Transverse colon (tissue), 3 donors: ENCODE data around the gene SF3A1.

ENCODE experiments used
- POLR2A ChIP-seq: fragments of 450-650 bp; IDR thresholded peaks from one replicate; pipeline ENCODE4 v1.6.1; 2016; ENCODE audit warnings: antibody characterized with exemption, mild to moderate bottlenecking, moderate library complexity
- TF ChIP-seq, protein P1 (sequence below), 5 experiments: fragments of 200-600 bp in 3 of 5; fragments of 450-650 bp in 2 of 5; sonication (generic) in 3 of 5; IDR thresholded peaks; 1 replicate in 2 of 5; 2 replicates in 3 of 5; pipeline ENCODE4 v1.5.1; 2016 to 2017; ENCODE audit warnings: antibody characterized with exemption in 5 of 5, inconsistent platforms in 3 of 5, mild to moderate bottlenecking in 2 of 5, moderate library complexity in 1 of 5

DNA sequence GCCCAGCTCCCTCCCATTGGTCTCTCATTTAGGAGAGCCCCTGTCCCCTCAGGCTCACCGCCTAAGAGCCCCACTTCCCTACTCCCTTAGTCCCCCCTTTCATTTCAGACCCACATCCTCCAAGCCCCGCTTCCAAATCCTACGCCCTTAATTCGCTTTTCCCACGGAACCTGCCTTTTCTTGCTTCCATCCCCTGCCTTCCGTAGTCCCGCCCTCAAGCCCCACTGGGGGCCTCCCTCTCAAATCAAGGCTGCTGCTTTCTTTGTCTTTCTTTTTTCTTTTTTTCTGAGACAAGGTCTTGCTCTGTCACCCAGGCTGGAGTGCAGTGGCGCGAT, 509 bp upstream of the SF3A1 start:
- TF ChIP-seq, protein P1, sequence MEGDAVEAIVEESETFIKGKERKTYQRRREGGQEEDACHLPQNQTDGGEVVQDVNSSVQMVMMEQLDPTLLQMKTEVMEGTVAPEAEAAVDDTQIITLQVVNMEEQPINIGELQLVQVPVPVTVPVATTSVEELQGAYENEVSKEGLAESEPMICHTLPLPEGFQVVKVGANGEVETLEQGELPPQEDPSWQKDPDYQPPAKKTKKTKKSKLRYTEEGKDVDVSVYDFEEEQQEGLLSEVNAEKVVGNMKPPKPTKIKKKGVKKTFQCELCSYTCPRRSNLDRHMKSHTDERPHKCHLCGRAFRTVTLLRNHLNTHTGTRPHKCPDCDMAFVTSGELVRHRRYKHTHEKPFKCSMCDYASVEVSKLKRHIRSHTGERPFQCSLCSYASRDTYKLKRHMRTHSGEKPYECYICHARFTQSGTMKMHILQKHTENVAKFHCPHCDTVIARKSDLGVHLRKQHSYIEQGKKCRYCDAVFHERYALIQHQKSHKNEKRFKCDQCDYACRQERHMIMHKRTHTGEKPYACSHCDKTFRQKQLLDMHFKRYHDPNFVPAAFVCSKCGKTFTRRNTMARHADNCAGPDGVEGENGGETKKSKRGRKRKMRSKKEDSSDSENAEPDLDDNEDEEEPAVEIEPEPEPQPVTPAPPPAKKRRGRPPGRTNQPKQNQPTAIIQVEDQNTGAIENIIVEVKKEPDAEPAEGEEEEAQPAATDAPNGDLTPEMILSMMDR (IDR thresholded peaks at IDR 0.05) = no peak
- no peak for TF ChIP-seq POLR2A
